Islet of Langerhans (tissue), 1 donor: ENCODE data around the gene SOX13.

ENCODE experiments used
- FAIRE-seq: peaks from one replicate; lab custom pipeline; 2011; peaks lifted over from hg19 to GRCh38; lab: Jason Lieb, UNC

Gene SOX13

GRCh38 chr1:204132718-204133117 lies 59.8 kb downstream of the SOX13 start:
- no peak for FAIRE-seq

- no peak for FAIRE-seq
These were observed 61.2 kb downstream of the SOX13 start for GRCh38 chr1:204134103-204134502.

- FAIRE-seq = no peak
These were observed 63.9 kb downstream of the SOX13 start for GRCh38 chr1:204136814-204137213.

GRCh38 chr1:204139088-204139487 lies 66.2 kb downstream of the SOX13 start:
- FAIRE-seq = no peak

- no peak for FAIRE-seq
These were observed 67.0 kb downstream of the SOX13 start for GRCh38 chr1:204139952-204140351.

- no peak for FAIRE-seq
These were observed 68.2 kb downstream of the SOX13 start for GRCh38 chr1:204141131-204141530.

GRCh38 chr1:204142032-204142974 lies 69.4 kb downstream of the SOX13 start:
- FAIRE-seq = no peak

GRCh38 chr1:204143276-204144041 lies 70.5 kb downstream of the SOX13 start:
- no peak for FAIRE-seq

- no peak for FAIRE-seq
These were observed 72.2 kb downstream of the SOX13 start for GRCh38 chr1:204145033-204145504.

GRCh38 chr1:204146309-204146708 lies 73.4 kb downstream of the SOX13 start:
- FAIRE-seq = no peak

GRCh38 chr1:204146965-204147364 lies 74.0 kb downstream of the SOX13 start:
- FAIRE-seq = no peak

- no peak for FAIRE-seq
These were observed 74.8 kb downstream of the SOX13 start for GRCh38 chr1:204147406-204148383.

GRCh38 chr1:204149107-204149506 lies 76.2 kb downstream of the SOX13 start:
- FAIRE-seq = no peak

GRCh38 chr1:204149635-204150565 lies 77.0 kb downstream of the SOX13 start:
- no peak for FAIRE-seq

- no peak for FAIRE-seq
These were observed 78.0 kb downstream of the SOX13 start for GRCh38 chr1:204150702-204151551.

GRCh38 chr1:204151552-204152309 lies 78.8 kb downstream of the SOX13 start, which contains the start of gene ETNK2:
TSS of gene ETNK2 (minus strand) at chr1:204152044. CDS start at chr1:204151852, 192 bp downstream.
- no peak for FAIRE-seq

GRCh38 chr1:204152310-204153044 lies 79.6 kb downstream of the SOX13 start:
- FAIRE-seq = no peak

- FAIRE-seq = no peak
These were observed 80.8 kb downstream of the SOX13 start for GRCh38 chr1:204153667-204154066.
